NCI-H2107 (cell line): ENCODE data around the gene CMIP.
A peak's percentile ranks its signal among the peaks of the same experiment; 100 is the strongest.

Experiments used
- DNase-seq: peaks from one replicate; lab custom pipeline; 2025; lab: John Stamatoyannopoulos, UW

Gene CMIP

DNA sequence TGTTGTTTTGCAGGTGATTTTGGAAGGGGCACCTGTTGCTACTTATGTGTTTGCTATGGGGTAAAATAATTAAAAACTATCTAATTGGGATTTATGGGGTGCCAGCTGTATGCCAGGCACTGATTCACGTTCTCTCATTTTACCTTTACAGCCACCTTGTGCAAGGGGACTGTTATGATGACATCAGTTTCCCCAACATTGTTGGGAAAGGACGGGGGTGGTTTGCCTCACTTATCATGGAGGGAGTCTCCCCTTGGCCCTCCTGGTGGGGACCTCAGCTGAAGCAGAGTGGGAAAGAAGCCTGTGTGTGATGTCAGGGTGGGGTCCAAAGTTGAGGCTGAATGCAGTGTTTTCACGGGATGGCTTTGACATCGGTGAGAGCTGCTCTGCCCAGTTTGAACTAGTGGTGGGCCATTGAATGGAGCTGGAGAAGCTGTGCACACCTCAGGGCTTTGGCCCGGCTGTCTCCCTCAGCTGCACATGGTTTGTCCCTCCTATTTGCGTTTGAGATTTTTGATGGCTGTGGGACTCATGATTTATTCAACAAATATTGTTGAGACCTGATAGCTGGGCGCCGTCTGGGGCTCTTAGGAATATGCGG is 36.1 kb downstream of the CMIP start:
- no peak for DNase-seq

DNA sequence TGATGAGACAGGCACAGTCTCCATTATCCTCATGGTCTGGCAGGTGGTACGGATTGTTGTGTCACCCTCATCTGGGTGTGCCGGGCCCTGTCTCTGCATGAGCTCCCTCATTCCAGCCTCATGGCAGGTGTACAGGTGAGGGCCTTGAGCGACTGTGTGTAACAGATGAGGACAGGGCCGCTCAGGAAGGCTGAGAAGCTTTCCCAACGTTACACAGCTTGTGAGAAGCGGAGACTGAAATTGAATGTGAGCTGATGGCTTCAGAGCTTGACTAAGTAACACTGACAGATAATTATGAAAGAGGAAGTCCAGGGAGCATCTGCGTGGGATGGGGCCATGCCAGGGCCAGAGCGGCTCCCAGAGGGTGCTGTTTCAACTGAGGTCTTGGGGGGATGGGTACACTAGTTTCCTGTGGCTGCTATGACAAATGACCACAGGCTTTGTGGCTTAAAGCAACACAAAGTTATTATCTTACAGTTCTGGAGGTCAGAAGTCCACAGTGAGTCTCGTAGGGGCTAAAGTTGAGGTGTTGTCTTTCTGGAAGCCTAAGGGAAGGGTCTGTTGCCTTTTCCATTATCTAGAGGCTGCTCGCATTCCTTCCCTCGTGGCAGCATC is 36.7 kb downstream of the CMIP start:
- DNase-seq = no peak

DNA sequence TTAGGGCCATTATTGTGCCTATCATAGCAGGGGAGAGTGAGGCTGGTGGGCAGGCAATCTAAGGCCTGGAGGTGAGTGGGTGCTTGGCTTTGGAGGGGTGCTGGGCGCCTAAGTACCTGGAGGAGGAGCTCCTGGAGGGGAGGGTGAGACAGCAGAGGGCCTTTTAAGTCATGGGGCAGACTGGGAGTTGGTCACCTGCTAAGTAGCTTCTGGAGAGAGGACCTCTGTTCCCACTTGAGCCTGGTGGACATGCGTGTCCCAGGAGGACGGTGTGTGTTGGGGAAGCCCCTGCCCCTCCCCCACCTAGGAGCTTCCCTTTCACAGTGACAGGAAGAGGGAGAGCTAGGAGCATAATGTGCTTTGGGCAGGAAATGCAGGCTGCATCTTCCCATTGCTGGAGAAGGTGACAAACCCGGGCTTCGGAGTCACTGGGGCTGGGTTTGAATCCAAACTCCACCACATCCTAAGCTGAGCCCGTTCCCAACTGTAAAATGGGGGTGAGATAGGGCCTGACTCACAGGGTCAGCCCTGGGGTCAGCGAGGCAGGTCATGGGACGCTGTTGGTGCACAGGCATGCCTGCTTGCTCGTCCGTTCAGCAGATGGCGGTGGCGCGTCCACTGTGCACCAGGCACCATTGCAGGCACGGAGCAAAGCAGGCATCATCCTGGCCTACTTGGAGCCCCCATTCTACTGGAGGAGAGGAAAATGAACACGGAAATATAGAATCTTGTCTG is 37.9 kb downstream of the CMIP start:
- DNase-seq = no peak

DNA sequence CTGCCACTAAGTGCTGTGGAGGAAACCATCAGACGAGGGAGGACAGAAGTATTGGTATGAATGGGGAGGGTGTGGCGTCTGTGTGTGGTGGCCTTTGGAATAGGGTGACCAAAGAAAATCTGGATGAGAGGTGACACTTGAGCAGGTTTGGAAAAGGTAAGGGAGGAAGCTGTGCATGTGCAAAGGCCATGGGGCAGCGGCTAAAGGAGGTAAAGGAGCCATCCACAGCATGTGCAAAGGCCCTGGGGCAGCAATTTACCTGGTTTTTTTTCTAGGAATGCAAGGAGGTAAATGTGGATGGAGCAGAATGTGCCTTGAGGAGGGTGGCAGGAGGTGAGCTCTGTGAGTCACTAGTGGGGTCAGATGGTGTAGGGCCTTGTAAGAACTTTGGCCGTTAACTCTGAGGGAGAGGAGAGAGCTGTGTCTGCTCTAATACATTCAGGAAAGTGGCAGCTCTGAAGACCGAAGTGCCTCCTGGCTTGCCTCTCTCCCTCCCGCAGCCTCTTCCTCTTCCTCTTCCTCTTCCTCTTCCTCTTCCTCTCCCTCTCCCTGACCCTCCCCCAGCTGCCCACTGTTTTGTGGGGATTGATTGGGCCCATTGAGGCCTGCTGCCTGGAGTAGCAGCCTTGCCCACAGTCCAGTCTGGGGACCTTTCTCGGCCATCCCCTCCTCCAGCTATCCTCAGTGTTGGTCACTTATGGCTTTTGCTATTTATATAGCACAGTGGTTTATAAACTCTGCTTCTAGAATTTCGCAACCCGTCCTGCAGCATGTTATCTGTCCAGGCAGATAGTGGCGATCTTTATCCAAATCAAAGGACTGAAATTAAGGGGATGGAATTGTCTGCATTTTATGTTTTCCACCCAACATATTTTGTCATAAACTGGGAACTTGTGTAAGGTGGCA is 38.7 kb downstream of the CMIP start:
- DNase-seq = no peak

DNA sequence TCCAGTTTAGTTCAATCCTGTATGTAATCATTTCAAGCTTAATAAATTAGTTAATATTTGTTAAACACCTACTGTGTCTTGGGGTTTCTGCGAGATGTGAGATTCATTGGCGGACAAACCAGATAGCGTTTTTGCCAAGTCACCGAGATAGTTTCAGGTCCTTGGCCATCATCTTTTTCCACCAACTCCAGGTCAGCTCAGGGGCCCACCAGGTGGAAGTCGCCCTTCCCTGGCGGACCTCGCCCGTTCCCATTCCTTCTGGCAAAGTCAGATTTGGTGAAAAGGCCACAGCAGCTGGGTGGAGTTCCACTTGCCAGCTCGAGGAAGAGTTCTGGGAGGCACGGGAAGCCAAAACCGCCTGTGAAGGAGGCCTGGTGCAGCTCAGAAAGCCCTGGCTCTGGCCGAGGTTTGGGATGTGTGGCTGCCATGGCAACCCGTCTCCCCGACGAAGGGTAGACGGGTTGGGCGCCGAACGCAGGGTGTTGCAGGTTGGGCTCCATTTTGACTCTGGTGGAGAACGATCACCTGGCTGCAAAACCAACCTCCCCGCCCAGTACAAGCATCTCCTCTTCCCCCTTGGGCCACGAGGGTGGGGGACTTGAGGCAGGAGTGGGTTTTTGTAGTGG is 39.5 kb downstream of the CMIP start:
- no peak for DNase-seq

DNA sequence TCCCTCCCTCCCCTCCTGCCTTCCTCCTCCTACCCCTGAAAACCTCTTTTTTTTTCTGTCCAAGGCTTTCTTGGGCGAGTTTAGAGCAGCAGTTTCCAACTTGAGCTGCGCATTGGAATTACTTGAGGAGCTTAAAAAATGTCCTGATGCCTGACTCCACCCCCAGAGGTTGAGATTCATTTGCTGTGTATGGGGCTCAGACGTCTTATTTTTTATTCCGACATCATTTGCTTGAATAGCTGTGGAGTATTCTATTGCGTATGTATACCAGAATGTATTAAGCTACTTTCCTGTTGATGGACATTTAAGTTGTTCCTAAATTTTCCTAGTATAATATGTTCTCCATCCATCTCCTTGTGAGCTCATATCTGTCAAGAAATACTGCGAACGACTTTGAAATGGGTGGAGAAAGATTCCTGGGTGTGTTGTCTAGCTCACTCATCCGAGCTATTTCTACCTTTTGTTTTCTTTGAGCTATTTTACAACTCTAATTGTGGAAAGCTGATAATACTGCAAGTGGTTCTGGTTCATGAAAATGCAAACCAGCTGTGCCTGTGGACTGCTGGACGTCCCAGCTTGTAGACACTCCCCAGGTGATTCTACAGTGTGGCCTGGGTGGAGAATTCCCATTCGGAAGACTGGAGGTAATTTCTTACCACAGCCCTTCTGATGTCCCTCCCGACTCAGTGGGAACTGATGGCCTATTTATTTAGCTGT is 40.5 kb downstream of the CMIP start:
- DNase-seq = no peak

DNA sequence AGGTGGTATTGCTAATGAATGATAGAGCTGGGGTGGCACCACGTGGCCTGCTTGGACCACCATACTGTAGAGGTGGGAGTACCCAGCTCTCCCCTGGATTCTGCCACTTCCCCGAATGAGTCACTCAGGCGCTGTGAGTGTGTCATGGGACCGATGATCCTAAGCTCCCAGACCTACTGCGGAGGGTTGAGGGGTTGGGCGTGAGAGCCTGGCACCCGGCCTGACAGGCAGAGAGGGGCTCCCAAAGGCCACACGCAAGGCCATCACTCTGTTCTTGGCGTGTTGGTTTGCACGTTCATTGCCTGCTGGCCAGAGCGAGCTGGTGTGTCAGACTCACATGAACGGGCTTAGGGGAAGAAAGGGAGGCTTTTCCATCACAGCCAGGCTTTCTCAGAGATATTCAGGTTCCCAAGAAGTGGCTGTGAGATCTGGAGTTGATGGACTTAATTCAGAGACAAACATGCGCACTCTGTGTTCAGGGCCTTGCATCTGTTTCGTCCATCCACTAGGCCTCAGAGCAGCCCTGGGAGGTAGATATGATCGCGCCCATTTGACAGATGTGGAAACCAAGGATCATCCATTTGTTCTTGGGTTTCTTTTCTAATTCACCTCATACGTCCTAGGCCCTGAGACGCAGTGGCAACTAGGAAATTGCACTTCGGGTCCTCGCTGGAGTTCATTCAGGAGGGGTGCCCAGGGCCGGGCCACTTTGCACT is 41.4 kb downstream of the CMIP start:
- DNase-seq = no peak

DNA sequence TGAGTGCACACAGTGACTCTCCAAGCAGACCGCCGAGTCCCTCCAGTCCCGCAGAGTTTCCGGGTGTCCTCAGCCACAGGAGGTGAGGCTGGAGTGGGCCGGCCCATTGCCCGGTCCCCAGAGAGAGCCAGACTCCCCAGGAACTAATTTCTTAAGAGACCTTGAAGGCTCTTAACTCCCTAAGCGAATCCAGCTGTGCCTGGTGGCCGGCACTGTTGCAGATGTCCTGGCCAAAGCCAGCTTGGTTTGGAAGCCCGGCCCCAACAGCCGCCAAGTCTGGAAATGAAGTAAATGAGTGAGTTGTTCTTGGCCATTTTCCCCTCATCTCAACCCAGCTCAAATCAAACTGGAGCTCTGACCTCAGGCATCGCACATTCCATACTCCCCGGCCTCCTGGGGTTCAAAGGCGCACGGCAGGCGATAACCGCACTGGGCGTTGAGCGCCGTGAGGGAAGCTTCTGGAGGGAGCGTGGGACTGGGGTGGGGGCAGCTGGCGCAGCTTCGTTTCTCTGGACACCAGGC is 42.0 kb downstream of the CMIP start:
- DNase-seq = no peak

DNA sequence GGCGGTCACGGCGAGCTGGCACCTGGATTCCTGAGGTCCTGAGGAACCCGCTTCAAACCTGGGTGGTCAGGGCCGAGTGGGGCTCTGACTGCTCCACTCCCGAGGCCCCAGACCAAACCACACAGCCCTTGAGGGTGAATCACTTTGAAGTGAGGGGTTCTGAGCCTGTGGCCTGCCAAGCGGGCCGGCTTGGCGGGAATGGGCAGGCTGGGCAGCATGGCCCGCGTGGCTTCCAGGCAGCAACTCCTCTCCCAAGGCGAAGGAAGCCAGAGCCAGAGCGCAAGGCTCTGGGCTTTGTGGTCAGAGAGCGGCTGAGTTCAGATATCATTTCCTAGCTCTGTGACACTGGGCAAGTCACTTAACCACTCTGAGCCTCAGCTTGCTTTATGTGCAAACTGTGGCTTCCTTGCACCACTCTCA is 42.7 kb downstream of the CMIP start:
- no peak for DNase-seq

DNA sequence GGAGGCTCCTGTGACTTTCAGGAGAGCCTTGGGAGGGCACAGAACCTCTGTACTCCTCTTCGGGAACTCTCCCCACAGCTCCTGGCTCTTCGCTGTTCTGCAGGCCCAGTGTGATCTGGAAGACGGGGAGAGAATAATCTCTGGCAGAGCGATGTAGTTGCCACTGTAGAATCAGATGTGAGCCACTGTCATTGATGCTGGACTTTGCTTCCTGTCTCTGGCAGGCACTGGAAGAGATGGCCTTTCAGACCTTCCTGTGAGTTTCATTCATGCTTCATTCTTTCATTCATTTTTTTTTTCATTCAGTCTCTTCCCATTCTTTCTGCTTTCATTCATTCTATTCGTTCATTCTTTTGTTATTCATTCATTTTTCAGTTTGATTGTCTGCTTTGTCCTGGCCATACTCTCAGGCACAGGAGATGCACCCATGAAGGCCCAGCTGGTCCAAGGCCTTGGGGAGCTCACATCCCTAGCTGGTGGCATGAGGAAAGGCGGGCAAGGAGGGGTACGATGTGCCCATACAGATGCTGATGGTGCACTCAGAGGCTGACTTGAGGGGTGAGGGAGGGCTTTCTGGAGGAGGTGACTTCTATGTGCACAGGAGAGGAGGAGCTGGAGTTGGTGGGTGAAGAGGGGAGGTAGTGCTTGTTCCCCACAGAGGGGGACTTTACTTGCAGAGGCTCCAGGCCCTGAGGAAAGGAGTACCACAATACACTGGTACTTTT is 44.2 kb downstream of the CMIP start:
- DNase-seq = no peak

DNA sequence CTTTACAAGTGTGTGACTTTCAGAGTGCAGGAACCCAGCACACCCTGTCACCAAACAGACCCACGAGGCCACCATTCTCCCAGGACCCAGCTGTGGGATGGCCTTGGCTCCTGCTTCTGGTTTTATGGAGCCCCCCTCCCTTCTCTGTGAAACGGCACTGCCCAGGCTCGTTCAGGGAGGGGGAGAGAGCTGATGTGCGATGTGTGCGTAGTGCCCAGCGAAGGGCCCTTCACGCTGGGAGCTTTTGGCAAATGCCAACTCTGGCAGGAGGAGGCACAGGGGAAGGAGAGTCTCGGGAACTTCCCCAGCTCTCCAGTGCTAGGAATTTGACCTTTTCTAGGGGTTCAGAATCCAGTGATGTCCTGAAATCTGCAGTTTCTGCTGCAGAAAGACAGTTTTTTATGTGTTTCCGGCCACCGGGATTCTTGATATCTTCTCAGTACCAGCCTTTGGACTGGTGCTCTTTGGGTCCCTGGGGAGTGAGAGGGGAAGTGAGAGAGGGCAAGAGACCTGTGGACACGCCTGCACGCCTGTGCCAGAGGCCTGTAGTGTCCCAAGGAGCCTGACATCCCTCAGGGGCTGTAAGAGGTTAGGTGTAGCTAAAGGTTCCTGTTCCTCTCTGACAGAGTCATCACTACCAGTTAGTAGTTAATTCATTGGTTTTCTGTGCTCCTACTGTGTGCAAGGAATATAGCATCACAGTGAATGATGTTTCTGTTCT is 45.1 kb downstream of the CMIP start:
- no peak for DNase-seq

DNA sequence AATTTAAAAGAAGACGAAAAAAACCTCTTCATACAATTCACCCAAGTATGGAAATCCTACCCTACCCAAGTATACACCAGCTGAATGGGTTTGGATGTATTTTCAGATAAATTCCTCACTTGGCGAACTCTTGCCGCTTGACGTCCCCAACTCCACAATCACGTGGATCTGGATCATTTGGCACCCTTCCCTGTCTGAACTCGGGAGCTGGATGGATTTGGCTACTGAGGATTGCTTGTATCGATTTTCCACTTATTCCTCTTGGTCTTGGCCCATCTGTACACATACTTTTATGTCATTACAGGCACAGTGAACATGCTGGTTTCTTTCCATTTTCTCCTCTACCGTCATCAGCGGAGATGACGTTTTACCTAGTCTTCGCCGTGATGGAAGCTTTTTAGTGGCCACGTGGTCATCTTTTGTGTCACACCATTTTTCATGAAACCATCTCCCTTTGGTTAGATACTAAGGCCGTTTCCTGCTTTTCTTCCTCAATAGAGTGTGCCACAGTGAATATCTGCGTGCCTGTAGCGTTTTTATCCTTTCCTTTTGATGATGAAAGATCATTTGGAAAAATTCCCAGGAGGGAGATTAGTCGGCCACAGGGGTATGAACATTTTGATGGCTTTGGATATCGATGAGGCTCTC is 47.1 kb downstream of the CMIP start:
- no peak for DNase-seq

DNA sequence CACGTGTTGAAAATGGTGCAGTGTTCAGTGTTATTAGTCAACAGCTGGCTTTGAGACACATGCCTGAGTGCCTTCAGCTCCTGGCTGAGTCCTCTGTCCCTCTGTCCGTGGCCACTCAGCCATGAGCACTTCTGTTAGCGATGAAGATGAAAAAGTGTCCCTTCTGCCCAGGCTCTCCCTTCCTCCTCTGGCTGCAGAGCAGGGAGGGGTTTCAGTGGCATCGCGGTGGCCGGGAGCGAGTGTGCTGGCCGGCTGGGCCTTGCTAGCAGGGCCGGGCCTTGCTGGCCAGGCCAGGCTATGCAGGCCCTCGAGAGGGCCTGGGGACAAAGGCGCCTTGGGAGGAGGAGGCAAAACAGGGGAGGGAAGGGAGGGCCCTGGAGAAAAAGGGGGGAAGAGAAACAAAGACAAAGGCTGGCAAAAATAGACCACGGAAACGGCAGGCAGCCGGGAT is 47.7 kb downstream of the CMIP start:
- no peak for DNase-seq

DNA sequence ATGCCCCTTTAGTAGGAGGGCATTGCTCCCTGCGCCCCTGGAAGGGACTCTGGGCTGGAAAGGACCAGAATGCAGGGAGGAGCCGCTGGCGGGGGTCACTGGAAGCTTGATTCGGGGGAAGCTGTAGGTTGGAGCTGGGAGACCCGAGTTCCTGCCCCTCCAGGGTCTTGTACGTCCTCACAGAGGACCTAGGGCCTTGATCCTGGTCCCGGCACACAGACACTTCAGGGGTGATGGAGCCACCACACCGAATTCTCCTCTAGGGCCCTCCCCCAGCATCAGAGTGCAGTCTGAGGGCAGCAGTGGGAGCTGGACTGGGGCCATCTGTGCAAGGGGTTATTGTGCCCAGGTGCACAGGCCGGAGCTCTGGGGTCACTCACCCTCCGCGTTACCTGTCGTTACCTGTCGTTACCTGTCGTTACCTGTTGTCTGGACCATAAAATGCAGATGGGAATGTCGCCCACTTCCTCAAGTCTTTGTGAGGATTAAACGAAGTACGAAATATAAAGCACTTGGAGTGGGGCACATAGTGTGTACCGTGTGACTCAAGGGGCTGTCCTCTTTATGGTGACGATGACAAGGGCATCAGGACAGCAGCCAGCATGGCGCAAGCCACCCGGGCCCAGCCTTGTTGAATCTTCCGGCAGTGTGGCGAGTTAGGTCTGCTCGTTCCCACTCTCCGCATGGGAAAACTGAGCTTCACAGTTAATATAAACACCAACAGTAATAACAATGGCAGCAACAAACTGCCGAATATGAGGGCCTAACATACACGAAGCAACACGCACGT is 48.6 kb downstream of the CMIP start:
- DNase-seq = no peak

DNA sequence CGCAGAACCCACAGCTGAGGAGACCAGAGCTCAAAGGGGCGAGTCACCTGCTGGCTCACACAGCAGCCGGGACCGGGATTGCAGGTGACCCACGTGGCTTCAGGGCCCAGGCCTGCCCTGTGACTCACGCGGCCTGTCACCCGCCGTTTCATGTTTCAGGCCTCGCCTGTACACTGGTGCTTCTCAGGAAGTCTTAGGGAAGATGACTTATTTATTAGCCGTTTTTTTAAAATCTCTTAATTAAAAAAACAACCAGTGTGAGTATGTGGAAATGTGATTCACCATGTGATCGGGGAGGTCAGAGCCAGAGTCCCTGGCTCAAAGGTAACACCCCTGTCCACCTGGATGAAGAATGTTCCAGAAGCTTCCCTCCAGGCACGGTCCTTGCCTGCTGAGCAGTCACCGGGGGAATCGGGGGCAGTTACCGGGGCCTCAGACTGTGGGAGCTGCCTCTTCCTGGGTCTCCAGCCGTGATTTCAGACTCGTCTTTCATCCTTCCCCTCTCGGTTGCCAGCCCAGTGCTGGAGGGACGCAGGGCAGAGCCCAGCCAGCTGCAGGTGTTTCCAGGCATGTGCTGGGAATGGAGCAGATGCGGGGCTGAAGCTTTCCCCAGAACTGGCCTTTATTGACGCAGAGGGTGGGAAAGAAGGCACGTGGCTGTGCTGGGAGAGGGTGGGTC is 49.3 kb downstream of the CMIP start:
- DNase-seq = peak; percentile 15

DNA sequence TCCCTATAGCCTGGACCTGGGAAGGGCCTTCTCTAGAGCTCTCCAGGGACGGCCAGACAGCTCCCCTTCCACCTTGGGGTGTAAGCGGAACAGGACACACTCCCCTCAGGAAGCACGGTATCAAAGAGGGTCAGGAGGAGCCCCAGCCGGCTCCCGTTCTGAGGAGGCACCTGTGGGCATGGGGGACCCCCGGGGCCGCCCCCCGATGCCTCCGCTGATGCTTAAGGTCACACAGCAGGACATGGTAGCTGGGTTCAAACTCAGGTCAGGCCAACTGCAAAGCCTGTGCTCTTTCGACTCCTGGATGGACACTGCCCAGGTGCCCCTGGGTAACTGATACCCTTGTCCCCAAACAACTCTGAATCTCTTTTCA is 49.8 kb downstream of the CMIP start:
- no peak for DNase-seq

DNA sequence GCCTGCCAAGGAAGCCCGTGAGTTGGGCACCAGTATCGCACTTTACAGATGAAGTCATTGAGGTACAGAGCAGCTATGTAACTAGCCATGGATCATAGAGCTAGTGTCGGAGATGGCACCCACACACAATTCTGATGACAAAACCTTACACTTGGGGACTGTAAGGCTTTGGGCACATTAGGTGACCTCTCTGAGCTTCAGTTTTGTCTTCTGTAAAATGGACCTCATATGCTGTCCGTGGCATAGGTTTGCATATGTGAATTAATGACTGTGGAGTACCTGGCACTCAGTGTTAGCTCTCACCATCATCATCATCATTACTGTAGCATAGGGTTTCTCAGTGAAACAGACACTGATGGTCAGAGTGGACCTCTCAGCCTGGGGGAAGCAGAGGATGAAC is 50.3 kb downstream of the CMIP start:
- DNase-seq = no peak
